ENCODE data around the gene GPC3.
"Not testable (repeated sequence)": the region's sequence is repeated elsewhere in the genome, so short reads cannot be mapped to it uniquely, and the experiment has no call there.

GPC3 gene

GRCh38 chrX:133747196-133747595 lies 238.2 kb downstream of the GPC3 start:
- no peak for DNase-seq

GRCh38 chrX:133746593-133746992 lies 238.8 kb downstream of the GPC3 start:
- DNase-seq, result no peak

DNA sequence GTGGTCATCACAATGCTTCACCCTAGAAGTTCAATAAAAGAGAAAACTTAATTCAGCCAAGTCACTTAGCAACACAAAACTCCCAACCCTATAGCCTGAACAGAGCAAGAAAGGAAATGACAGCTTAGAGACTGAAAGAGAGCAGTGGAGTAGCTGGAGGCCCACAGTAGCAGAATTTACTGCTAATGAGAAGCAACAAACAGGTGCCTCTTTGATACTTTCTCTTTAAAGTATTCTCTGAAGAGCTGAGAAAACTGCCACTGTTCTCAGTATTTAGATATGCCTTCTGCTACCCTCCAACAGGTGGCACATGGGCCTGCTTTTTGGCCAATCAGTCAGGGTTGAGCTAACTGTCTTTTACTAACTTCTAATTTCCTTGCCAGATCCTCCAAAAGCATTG lies 240.0 kb downstream of the GPC3 start:
- no peak for DNase-seq

- DNase-seq, result no peak
Observed at GRCh38 chrX:133742602-133743305, 242.6 kb downstream of the GPC3 start.

- no peak for DNase-seq
Observed at GRCh38 chrX:133741303-133741702, 244.1 kb downstream of the GPC3 start.

GRCh38 chrX:133726642-133727041 lies 258.8 kb downstream of the GPC3 start:
- DNase-seq, result no peak

GRCh38 chrX:133726211-133726630 lies 259.2 kb downstream of the GPC3 start:
- DNase-seq, result no peak

DNA sequence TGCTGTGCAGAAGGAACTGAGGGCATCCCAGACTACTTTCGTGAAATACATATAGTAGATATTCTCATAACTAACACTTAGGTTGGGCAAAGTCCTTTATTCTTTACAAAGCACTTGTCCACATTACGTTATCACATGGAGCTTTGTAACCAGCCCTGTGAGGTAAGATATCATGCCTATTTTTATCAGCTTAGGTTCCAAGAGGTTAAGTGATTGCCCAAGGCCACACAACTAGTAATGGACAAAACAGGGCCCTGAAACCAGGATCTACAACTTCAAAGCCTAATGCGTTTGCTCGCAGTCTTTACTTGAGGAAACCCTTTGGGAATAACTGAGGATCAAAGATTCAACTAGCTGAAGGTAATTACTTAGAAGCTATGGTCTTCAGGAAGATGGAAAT lies 261.5 kb downstream of the GPC3 start:
- DNase-seq, result no peak

GRCh38 chrX:133722756-133723155 lies 262.6 kb downstream of the GPC3 start:
- no peak for DNase-seq

GRCh38 chrX:133720269-133720668 lies 265.1 kb downstream of the GPC3 start:
- not testable (repeated sequence) for DNase-seq

GRCh38 chrX:133715715-133716114 lies 269.7 kb downstream of the GPC3 start:
- no peak for DNase-seq

GRCh38 chrX:133709501-133709900 lies 275.9 kb downstream of the GPC3 start:
- DNase-seq, result no peak

GRCh38 chrX:133706890-133707289 lies 278.5 kb downstream of the GPC3 start:
- no peak for DNase-seq

- no peak for DNase-seq
Observed at GRCh38 chrX:133702230-133702629, 283.2 kb downstream of the GPC3 start.

- no peak for DNase-seq
Observed at GRCh38 chrX:133699023-133699728, 286.2 kb downstream of the GPC3 start.

DNA sequence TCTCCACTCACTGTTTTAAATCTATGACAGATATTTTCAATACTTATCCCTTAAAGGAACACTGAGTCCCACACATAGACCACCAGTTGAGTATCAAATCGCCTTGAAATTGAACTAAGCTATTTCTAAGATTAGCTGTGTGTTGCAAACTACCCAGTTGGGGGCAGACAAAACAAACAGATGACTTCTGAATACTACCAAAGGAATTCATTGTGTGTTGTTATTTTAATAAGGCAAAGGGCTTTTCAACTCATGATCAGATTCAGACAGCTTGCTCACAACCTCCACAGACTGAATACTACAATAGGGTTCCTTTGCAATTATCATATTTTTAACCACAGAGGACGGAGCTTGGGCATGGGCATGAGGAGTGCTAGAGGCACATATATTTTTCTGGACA lies 287.1 kb downstream of the GPC3 start:
- no peak for DNase-seq

DNA sequence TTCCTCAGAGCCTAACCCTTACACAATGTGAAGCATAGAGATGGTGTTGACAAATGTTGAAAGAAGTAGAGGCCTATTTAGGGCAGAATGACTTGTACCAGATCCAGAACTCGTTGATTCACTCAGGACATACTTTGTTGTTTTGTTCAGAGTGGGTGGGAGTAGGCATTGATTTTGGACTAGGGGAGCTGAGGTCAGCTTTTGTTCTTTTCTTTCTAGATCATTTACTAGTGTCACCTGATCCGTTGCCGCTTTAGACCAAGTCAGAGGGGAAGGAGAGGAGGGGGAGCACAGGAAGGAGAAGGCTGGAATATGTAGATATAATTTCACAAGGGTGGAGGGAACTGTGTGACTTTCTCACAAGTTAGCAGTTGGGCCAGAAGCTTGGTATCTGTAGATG lies 287.7 kb downstream of the GPC3 start:
- no peak for DNase-seq

- no peak for DNase-seq
Observed at GRCh38 chrX:133689997-133690599, 295.3 kb downstream of the GPC3 start.

- DNase-seq, result no peak
Observed at GRCh38 chrX:133685822-133686221, 299.6 kb downstream of the GPC3 start.

DNA sequence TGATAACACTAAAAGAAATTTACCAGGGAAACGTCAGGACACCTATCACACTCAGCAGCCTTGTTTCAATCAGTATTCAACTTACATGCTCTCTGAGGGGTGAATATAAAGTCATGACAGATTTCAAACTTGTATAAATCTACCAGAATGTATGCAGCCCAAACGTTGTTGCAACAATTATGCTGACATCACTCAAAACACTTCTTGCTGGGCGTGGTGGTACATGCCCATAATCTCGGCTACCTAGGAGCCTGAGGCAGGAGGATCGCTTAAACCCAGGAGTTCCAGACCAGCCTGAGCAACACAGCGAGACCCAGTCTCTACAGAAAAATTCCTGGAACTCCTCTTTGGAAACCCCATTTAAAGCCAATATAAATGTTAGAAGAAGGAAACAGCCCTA lies 303.5 kb downstream of the GPC3 start:
- DNase-seq, result no peak

DNA sequence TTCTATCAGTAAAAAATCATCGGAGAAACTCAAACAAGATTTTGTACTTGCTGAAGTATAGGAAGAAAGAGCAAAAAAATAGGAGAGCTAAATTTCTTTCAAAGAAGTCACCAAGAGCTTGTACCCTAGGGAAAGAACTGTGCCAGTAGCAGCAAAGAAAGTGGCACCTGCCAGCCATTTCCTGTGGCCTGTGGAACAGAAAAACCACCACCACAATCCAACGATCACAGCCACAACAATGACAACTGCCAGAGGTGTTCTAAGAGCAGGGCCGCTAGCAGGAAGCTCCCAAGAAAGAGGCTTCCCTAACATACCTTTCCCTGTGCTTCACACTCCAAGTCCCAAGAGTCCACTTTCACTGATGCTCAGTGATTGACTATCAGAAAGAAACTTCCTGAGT lies 304.0 kb downstream of the GPC3 start:
- no peak for DNase-seq

DNA sequence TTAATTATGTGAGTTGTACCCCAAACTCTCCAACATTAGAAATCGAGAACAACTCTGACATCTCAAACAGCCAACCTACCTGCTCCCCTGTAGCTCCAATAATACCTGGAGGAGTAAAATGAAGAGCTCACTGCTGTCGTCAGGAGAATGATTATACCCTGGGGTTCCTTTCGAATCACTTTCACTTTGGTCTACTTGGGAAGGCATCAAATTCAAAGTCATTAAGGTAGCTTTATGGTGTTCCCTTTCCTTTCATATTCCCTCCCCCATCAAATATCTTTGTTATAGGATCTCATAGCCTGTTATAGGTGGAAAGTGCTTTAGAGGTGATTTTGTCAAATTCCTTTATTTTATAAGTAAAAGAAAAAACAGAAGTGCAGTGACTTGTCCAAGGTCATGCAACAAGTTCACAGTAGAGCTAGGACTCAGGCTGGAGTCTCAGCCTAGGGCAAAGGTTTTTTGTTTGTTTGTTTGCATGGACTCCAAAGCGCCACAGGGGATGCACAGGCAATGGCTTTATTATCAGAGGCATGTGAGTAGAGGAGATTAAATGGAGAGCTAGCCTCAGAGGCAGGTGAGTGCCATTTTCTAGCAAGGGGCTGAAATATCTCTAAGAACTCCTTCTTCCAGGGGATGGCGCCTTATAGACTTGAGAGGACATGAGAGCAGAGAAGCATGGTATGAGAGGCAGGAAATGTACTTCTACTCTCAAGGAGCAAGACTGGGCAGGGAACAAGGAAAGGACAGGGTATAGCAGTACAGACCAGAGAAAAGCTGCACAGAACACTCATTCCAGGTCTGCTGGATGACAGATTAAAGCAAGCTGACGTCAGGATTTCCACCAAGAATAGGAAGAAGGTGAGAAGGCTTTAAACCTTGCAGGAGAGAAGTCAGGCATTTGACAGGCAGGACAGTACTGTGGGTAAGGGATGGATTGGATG lies 308.0 kb downstream of the GPC3 start:
- DNase-seq, result no peak
